ENCODE measurements around the gene GATD1. TPM values are rescaled to one million over a fixed set of nuclear protein-coding genes. Genes with fewer than 3 reads are reported as not detected.
A peak's percentile ranks its signal among the peaks of the same experiment; 100 is the strongest.

The GATD1 gene
- total RNA-seq, 1 donor from 2014 or later, result 26.2 TPM

- Histone ChIP-seq H3K36me3 (no peaks in the 10 kb centered on the region), H3K9me3 (replicated peaks) (no peaks in the 10 kb centered on the region), H3K27ac (replicated peaks) (no peak overlapping the region), H3K4me3 (peak overlapping the region; percentile 53), H3K4me1 (peaks cover 31% of the 10 kb centered on the region), H3K27me3 (ENCODE audit: low read depth) (peaks cover 83% of the 10 kb centered on the region)
- no peak for DNase-seq
- TF ChIP-seq, protein P1, sequence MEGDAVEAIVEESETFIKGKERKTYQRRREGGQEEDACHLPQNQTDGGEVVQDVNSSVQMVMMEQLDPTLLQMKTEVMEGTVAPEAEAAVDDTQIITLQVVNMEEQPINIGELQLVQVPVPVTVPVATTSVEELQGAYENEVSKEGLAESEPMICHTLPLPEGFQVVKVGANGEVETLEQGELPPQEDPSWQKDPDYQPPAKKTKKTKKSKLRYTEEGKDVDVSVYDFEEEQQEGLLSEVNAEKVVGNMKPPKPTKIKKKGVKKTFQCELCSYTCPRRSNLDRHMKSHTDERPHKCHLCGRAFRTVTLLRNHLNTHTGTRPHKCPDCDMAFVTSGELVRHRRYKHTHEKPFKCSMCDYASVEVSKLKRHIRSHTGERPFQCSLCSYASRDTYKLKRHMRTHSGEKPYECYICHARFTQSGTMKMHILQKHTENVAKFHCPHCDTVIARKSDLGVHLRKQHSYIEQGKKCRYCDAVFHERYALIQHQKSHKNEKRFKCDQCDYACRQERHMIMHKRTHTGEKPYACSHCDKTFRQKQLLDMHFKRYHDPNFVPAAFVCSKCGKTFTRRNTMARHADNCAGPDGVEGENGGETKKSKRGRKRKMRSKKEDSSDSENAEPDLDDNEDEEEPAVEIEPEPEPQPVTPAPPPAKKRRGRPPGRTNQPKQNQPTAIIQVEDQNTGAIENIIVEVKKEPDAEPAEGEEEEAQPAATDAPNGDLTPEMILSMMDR (IDR thresholded peaks at IDR 0.05; ENCODE audit: borderline replicate concordance), result no peak
- intact Hi-C loops (cut with micrococcal nuclease), result loop anchor here (10.0 kb wide), 1 partner anchor 62 kb away; no protein-coding TSS in a partner anchor
These were observed 50.7 kb downstream of the GATD1 start for GRCh38 chr11:726278-727220.

DNA sequence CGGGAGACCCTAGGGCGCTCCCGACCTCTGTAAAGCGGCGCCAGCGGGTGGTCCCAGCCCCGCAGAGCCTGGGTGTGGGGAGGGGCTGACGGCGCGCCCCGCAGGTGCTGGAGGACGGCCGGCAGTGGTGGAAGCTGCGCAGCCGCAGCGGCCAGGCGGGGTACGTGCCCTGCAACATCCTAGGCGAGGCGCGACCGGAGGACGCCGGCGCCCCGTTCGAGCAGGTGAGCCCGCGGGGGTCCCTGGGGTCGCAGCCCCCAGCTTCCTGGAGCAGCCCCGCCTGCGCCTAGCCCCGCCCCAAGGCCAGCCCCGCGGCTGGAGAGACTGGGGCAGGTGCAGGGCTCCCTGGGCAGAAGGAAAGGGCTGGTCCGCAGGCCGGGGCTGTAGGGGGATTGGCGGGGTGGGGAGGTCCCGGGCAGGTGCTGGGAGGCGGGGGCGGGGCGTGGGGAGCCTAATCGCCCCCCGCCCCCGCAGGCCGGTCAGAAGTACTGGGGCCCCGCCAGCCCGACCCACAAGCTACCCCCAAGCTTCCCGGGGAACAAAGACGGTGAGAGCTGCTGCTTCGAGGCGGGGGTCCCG, 51.6 kb downstream of the GATD1 start:
- H3K36me3 ChIP-seq, result no peaks in the 10 kb centered on the region
- intact Hi-C loops (cut with micrococcal nuclease), result loop anchor here (10.0 kb wide), 1 partner anchor 61 kb away; no protein-coding TSS in a partner anchor
- DNase-seq, result no peak
- H3K27ac ChIP-seq (replicated peaks), result no peak overlapping the region
- H3K4me1 ChIP-seq, result peaks cover 39% of the 10 kb centered on the region
- H3K4me3 ChIP-seq, result peak overlapping the region; percentile 53
- peaks cover 87% of the 10 kb centered on the region for H3K27me3 ChIP-seq (ENCODE audit: low read depth)
- TF ChIP-seq, protein P1 (IDR thresholded peaks at IDR 0.05; ENCODE audit: borderline replicate concordance), result no peak
- no peaks in the 10 kb centered on the region for H3K9me3 ChIP-seq (replicated peaks)

DNA sequence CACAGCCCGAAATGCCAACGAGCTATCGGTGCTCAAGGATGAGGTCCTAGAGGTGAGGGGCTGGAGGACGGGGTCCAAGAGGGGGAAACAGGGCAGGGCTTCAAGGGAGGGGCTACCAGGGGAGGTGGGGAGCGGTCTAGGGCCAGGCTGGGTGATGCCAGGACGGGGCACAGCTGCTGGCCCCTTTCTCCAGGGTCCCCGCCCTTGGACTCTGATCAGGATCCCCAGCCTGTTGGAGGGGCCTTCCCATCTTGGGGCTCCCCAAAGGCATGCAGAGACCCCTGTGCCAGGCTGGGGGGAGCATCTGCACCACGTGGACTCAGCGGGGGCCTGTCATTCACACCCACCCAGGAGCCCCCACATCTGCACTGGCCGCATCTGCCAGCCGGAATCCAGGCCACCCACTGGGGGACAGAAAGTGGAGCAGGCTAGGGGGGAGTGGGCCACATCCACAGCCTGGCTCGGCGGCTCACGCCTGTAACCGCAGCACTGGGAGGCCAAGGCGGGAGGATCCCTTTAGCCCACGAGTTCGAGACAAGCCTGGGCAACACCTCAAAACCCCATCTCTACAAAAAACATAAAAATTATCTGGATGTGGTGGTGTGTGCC, 52.4 kb downstream of the GATD1 start:
- no peaks in the 10 kb centered on the region for H3K36me3 ChIP-seq
- H3K9me3 ChIP-seq (replicated peaks), result no peaks in the 10 kb centered on the region
- H3K27me3 ChIP-seq (ENCODE audit: low read depth), result peaks cover 91% of the 10 kb centered on the region
- peaks cover 42% of the 10 kb centered on the region for H3K4me1 ChIP-seq
- DNase-seq, result no peak
- intact Hi-C loops (cut with micrococcal nuclease), result loop anchor here (10.0 kb wide), 1 partner anchor 60 kb away; no protein-coding TSS in a partner anchor
- H3K27ac ChIP-seq (replicated peaks), result no peak overlapping the region
- TF ChIP-seq, protein P1 (IDR thresholded peaks at IDR 0.05; ENCODE audit: borderline replicate concordance), result no peak
- H3K4me3 ChIP-seq, result no peak overlapping the region

DNA sequence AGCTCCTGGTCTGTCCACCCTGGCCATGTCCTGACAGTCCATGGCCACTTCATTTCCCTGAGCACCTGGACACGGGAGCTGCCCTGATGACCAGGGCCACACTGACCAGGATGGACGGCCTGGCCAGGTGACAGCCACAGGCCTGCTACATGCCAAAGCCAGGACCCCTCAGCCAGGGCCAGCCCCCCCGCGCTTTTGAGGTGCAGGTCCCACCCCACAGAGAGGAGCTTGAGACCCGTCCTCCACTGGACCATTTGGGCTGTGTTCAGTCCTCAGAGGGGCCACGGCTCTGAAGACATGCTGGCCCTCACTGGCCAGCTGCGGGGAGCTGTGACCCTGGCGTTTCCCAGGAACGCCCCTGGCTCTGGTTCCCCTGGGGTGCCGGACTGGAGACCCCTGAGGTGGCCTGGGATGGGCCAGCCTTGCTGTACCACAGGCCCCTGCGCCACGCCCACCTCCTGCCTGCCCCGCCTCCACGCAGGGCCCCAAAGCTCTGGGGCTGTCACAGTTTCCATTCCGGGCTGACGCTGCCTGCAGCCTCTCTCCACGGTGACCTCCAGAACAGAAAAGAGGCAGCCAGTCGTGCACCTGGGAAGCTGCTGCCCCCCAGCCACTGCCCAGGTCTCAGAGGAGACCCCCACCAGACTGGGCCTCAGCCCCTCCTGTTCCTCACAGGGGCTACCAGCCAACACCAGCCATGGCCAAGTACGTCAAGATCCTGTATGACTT, 53.1 kb downstream of the GATD1 start:
- TF ChIP-seq, protein P1 (IDR thresholded peaks at IDR 0.05; ENCODE audit: borderline replicate concordance), result no peak
- Histone ChIP-seq H3K4me1 (peaks cover 42% of the 10 kb centered on the region), H3K27ac (replicated peaks) (no peak overlapping the region), H3K4me3 (no peak overlapping the region), H3K27me3 (ENCODE audit: low read depth) (peaks cover 93% of the 10 kb centered on the region), H3K36me3 (no peaks in the 10 kb centered on the region), H3K9me3 (replicated peaks) (no peaks in the 10 kb centered on the region)
- intact Hi-C loops (cut with micrococcal nuclease), result loop anchor here (10.0 kb wide), 1 partner anchor 59 kb away; no protein-coding TSS in a partner anchor
- no peak for DNase-seq

Data from left ventricle myocardium inferior (tissue), 1 donor.